Activated gamma-delta T cell treated with anti-CD3 and anti-CD28 coated beads, Interleukin-2, amount 50 U/mL, for 16 hours (primary cell): ENCODE data around the gene FAM163B.

Experiments used
- DNase-seq: peaks from one replicate; pipeline ENCODE4 v3.0.0-alpha.2; 2020; ENCODE audit warnings: low read depth

FAM163B gene

DNA sequence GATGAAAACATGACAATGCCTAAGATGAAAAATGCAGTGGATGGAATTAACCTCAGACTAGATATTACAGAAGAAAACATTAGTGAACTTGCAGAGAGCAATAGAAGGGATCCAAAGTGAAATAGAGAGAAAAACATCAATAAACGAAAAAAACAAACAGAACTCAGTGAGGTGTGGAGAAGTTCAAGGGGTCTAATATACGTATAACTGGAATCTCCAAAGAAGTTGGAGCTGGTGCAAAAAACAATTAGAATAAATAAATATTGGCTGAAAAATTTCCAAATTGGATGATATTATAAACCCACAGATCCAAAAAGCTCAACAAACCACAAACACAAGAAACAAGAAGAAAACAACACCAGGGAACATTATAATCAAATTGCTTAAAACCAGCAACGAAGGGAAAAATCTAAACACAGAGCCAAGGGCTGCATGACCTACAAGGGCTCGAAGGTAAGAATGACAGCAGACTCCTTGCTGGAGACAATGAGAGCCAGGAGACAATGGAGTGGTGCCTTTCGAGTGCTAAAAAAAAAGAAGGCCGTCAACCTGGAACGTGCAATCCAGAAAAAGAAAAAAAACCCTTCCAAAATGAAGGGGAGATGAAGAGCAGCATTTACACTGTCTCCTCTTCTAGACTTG is 11.8 kb downstream of the FAM163B start:
- no peak for DNase-seq

DNA sequence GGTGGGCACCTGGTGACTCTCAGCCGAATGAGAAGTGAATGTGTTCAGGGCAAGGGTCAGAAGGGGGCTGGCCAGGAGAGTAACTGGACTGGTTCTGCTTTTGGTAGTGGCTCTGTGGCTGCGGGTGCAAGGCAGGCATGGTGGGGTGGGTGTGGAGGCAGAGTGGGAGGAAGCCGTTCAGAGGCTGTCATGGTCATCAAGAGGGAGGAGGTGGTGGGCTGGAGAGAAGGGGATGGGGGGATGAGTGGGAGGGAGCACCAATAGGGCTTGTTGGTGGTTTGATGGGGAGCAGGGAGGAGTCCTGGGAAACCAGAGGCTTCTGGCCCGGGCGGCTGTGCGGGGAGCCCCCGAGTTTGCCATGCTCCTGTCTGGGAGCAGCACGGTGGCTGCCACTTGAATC is 13.3 kb downstream of the FAM163B start:
- no peak for DNase-seq

DNA sequence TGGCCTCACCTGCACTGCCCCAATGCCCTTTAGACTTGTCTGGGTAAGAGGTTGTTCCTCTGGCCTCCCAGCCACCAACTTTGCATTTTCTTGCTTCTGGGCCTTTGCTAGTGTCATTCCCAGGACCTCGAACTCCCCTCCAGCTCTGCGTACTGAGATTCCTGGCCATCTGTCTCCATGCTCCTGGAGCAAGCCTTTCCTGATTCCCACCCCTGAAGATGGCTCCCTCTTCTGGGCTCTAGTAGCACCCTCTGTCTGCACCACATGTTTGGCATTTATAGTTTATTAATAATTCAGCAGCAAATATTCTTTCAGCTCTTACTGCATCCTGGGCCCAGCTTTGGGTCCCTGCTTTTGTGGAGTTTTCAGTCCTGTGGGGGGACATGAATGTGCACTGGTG is 14.9 kb downstream of the FAM163B start:
- no peak for DNase-seq

DNA sequence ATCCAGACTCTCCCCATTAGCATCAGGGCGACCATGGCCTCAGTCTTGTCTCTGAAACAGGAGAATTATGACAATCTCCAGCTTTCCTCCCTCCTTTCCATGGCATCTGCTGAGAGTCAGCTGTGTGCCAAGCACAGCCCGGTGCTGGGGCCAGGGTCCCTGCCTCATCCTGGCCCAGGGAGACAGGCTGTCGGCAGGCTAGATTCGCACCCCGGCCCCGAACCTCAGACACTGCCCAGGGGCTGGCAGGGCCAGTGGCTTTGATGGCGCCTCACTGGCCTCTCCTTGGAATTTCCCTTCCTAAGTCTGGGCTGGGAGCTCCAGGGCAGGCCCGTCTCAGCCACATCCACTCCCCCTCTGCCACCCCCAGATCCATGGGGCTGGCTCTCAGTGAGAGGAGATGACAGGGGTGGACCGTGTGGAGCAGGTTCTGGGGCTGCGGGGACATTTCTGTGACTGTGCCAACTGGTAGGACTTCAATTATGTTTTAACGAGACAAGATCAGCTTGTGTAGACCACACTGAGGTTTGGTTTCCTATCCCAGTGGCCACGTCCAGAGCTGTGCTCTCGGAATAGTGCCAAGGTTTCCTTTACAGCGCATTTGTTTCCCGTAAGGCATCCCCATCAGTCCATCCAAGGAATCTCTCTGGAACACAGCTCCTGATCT is 15.5 kb downstream of the FAM163B start:
- DNase-seq, result no peak

DNA sequence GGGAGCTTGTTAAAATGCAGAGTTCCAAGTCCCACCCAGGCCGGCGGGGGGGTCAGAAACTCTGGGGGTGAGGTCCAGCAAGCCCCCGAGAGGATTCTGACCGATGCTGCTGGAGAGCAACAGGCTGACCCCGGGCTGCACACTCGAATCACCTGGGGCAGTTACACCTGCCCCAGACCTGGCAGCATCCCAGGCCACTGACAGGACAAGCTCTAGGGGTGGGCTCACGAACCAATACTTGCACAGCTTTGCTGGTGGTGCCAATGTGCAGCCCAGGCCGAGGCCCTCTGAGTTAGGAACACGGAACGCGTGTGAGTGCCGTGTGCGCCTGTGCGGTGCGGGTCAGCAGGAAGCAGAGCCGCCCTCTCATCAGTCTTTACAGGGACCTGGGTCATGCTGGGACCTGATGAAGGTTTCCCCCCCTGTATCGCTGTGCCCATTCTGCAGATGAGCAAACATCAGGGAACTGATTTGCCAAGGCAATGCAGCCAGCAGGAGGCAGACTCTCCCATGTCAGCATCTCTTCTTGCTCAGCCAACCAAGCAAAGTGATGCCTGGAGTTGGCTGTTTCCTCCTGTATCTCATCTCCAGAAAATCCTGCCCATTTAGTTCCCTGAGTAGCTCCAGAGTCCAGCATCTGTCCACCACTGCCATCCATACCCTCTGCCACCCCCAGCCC is 16.3 kb downstream of the FAM163B start:
- DNase-seq, result no peak

DNA sequence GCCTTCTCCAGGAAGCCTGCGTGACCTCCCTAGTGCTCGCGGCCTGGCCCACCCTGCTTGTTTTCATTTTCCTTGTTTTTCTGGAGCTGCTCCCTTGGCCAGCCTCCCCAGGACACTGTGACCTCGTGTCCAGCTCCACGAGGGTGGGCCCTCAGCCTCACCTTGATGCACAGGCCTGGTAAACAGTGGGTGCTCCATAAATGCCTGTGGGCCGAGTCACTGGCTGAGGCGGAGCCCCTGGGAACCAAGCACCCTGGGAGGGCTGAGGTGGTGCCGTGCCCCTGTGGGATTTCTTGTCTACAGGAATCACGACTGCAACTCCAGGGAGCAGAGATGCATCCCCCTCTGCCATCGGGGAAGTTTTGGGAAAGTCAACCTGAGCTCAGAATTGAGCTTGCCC is 17.2 kb downstream of the FAM163B start:
- no peak for DNase-seq

DNA sequence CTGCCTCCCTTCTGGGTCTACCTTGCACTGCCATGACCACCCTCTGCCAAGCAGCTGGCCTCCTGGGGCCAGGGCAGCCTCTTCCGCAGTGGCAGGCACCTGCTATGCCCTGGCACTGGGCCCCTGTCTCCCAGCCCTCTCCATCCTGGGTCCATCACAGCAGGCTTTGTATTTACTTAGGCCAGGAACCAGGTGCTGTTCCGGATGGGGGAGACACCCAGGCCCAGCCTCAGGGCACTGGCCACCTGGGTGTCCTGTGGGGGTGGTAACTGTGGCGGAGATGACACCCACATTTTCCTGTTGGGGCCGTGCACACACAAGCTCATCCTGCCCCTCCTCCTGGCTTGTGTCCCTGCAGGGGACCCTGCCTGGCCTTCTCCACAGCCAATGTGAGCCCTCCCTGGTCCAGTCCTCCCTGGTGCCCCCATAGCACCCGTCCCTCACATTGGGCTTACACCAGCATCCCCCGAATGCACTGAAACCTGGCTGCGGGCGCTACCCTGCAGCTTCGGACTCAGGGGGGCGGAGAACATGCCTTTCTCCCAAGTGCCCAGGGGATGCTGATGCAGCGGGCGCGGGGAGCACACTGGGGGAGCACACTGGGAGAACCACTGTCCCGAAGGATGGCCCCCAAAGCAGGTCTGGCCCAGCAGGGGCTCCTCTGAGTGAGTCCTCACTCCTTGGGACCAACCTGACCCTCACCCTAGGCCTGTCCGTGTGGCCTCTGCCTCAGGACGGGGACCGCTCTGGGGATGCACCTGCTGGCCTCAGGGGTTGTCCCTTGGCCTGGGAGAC is 17.9 kb downstream of the FAM163B start:
- no peak for DNase-seq

DNA sequence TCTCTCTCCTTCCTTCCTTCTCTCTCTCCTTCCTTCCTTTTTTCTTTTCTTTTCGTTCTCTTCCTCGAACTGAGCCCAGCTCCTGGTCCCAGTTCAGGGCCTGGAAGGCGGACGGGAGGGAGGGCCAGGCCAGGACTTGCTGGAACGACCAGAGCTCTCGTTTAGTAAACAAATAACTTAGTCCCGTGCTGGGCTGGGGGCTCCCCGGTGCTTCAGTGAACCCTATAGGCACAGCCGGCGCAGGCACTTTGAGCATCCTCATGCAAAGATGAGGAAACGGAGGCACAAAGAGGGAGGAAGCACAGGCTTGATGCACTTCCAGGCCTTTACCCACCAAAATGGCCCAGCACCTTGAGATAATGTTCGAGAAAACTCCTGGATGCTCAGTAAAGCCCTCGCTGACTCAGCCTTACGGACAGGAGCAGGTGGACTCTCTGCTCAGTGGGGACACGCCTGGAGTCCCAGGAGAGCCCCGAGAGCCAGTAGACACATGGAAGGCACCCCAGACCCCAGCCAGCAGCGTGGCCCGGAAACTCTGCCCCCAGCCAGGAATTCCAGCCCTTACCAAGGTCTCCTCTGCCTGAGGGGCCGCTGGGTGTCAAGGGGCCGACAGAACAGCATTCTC is 18.8 kb downstream of the FAM163B start:
- DNase-seq, result no peak

DNA sequence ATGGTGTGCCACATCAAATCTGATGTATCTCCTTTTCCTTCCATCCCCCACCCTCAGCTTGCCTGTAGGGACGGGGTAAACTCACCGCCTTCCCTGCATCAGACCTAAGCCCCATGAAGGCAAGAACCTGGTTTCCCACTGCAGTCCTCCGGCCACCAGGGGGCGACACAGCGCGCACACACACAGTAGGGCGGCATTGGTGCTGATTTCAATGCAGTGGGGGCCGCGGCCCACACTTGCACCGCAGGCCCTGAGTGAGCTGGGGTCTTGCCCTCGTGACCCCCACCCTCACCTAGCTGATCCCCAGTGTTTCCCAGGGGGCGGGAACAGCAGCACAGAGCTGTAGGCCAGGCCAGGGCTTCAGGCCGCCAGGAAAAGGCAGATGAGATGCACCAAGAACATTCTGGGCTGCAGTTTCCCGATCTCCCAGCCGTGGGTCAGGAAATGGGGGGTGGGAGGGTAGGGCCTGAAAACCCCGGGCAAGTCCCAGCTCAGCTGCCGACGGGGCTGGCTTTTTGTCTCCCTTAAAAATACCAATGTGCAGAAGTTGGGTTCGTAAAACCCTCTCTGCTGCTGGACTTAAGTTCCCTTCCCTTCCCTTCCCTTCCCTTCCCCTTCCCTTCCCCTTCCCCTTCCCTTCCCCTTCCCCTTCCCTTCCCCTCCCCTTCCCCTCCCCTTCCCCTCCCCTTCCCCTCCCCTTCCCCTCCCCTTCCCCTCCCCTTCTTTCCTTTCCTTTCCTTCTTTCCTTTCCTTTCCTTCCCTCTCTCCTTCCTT is 19.5 kb downstream of the FAM163B start:
- no peak for DNase-seq

DNA sequence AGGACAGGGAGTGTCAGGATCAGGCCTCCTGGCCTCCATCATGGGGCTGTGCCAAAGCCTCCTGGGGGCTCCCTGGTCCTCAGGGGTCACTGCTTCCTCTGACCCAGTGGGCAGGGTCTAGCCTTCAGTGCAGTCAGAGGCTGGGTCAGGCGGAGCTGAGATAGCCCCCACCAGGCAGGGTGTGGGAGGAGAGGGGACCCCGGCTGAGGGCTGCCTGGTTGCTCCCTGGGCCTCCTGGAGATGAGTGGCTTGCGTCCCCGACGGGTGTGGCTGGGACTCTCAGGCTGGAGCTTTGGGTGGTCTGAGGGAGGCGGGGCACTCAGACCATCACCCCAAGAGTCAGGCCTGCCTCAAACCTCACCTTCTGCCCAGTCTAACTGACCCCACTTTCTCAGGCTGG is 21.7 kb downstream of the FAM163B start:
- DNase-seq, result no peak

DNA sequence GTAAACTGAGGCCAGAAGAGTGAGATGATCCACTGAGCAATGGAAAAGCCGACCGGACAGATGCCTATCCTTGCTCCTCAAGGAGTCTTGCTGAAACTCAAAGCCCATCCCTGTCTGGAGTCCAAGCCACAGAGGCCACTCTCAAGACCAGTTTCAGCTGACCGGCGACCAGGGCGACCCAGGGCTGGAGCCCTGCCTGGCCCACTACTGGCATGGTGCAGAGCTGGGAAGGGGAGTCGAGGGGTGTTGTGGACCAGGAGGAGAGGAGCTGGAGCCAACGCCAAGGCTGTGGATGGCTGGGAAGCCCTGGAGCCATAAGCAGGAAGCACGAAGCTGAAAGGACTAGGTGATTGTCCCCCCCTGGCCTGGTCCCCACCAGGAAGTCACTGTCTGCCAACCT is 22.1 kb downstream of the FAM163B start:
- DNase-seq, result no peak

DNA sequence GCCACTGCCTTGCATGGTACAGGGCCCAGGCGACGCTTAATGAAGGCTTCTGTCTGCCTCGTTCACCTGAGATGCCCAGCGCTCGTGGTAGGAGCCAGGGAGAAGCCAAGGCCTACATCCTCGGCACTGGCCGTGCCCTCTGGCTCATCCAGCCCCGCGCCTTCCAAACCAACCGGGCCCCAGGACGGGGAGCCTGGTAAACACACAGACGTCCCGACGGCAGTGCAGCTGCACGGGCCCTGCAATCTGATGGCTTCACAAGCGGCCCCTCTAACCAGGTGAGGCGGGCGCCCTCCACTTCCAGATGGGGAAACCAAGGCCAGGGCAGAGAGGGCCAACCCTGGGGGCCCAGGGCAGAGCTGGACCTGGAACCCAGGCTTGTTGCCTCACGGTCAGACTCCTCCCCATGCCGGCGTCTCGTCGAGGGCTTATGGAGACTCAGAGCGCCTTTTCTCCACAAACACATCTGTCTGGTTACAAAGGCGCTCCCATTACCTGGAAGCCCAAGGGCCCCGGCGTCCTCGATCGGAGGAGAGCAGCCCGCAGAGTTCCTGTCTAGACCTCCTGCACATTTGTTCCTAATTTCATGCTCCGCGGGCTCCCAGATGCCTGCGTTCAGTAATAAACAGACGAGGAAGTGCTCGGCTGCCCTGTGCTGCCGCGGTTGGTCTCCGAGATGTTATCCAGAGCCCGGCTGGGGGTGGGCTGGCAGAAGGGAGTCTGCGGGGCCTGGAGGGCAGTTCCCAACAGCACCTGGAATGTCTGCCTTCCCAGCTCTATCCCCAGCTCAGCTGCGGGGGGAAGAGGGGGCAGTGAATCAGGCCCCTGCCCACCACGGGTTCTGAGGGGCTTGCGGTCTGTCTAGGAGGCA is 23.5 kb downstream of the FAM163B start:
- no peak for DNase-seq

DNA sequence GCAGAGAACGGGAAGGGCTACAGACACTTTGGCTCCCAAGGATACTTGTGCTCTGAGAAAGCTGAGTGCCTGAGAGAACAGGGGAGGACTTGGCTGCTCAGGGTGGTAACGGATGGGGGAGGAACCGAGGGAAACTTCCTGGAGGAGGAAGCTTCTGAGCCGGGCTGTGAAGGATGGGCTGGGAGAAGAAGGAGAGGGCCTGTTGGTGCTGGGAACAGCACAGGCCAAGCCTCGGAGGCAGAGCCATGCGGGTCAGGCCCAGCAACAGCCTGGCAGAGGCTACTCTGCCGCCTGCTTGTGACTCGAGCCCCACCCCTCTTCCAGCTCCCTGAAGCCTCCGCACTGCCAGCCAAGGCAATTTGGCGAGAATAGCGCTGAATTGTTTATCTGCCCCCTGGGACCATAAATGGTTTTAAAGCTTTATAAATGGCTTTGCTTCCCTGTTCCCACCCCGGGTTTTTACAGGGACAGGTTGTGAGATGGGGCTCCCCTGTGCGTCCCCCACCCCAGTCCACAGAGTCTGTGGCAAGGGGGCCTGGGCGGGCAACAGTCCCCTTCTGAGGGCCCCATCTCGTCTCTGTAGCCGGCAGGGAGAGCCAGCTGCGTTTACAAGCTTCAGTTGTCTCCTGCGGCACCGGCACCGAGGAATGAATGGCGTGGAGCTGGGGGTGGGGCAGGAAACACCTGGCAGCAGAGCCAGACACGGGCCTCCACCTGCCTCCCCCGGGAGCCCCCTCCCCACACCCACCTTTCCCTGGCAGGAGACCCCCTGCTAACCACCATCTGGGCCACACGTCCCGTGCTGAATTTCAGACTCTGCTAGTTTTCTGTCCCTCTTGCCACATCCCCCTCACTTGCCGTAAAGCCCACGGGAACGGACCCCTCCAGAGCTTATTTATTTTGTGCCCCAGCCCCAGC is 24.4 kb downstream of the FAM163B start:
- no peak for DNase-seq

DNA sequence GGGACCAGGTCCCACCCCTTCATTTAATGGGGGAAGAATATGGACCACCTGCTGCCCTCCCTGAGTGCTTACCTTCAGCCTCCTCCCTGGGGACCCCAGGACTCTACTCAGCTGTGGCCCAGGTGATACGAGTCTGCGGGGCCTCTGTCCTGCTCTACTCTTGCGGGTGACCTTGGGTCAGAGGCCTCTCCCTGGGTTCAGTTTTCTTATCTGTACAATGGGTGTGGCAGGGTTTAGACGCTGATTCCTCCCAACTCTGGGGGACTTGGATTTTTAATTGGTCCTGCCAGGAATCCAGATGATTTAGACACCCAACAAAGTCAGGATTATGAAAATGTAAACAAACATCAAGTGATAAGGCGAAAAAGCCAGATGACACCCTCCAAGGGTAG is 25.0 kb downstream of the FAM163B start:
- DNase-seq, result no peak

DNA sequence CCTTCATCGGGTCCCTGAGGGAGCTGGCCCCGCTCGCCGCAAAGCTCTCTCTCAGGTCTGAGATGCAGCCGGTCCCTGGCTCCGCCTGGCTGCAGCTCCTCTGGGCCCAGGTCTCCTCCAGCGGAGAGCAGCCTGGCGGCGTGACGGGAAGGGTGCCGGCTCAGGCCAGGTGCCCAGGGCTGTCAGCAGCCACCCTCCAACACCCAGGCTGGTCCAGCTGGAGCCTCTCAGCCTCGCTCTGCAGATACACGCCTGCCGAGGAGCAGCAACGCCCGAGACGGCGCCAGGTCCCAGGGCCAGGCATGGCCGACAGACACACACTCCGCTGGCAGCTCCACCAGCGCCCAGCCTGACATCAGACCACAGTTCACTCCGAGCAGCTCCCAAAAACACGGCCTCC is 25.6 kb downstream of the FAM163B start:
- DNase-seq, result no peak

DNA sequence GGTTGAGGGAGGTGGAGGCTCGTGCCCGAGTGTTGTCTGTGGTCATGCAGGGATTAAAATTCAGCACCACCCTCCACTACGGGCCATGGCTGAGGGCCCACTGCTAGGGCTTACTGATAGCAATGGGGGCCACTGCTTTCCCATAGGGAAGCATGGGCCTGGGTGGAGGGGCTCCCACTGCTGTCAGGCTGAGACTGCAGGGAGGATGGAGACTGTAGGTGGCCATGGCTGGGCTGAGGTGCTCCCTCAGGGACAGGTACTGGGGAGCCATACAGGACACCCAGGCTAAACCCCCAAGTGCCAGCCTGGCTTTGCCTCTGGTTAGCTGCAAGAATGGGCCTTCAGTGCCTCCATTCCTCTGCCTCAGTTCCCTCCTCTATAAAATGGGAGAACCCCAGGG is 26.1 kb downstream of the FAM163B start:
- DNase-seq, result no peak

DNA sequence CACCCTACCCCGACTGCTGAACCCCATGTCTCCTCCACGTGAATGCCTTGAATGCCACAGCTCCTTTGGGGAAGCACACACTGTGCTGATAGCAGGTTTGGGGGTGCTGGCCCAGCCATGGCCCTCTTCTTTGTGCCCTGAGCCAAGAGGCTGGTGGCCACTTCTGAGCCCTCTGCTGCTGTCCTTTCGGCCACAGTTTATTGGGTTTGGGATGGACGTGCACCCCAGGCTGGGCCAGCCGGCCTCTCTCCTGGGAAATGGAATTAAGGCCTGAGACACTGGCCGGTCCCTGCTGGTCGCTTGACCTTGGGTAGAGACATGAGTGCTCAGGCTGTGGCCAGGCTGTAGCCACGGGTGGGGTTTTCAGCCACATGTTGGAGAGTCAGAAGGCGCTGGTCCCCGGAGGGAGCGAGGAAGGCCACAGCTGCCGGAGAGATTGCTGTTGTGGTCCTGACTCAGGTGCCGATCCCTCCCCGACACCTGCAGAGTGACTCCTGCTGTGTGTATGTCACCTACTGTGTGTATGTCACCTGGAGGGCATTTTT is 26.6 kb downstream of the FAM163B start:
- DNase-seq, result no peak

DNA sequence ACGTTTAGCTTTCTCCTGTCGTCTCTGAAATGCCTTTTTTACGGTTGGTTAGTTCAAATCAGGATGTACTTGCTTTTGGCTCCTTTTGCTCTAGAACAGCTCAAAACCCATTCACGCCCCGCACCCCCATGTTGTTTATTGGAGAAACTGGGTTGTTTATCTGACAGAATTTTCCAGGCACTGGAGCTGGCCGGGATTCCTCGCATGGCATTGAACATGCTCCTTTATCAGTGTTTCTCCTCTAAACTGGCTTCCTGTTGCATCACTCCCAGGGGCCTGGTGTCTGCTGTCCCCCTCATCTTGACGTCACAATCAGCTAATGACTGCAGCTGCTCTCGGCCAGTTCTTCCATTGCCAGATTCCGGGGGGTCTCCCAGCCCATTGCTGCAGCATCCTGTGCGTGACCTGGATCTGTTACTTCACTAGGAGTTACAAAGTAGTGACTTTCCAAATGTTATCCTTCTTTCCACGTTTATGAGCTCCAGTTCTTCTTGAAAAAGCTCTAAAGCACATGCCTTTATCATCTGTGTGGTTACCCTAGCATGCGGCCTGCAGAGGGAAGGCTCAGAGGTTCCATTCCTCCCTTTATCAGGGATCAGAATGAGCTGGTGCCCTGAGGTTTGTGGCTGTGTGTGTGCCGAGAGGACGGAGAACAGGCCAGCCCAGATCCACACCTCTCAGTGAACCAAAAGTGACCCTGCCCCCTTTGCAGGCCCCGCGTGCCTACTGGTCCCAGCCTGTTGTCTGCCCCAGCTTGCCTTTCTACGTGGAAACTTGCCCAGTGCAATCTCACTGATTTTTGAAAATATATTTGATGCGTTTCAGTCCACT is 27.5 kb downstream of the FAM163B start:
- DNase-seq, result no peak
